ENCODE data around the gene MGA. TPM values are rescaled to one million over a fixed set of nuclear protein-coding genes. Genes with fewer than 3 reads are reported as not detected.

The MGA gene
- total RNA-seq, 3 donors from 2014 or later = 37.8 to 70.2 (median 65.9) TPM

DNA sequence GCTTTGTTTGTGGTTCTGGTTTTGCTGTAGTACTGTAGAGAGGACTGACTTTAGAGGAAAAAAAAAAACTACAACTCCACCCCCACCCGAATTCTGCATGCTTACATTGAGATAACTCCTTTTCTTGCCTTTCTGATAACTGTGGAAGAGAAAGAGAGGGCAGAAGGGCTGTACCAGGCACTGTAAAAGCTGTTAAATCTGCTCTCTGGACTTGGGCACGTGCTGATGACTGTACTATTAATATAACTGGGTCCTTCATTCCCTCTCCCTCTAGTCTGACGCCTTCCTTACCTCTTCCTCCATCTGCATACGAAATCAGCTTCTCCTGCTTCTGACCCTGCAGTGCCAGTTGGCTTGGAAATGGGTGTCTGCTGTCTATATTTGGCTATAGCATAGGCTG lies 129.0 kb downstream of the MGA start:
- H3K4me1 ChIP-seq = peaks cover 5 to 10% of the 10 kb centered on the region in 2 donors
- no peak for DNase-seq (ENCODE audit: low spot score in 2 of 2)
- intact Hi-C loops (cut with DNase I; ENCODE audit: low total_unique reads) = no loop called here
- H3K4me3 ChIP-seq = no peak overlapping the region
- peak overlapping the region; percentile 82 to 90 for H3K27ac ChIP-seq
- no peak for TF ChIP-seq POLR2A (IDR thresholded peaks at IDR 0.05)
- TF ChIP-seq, protein P1, sequence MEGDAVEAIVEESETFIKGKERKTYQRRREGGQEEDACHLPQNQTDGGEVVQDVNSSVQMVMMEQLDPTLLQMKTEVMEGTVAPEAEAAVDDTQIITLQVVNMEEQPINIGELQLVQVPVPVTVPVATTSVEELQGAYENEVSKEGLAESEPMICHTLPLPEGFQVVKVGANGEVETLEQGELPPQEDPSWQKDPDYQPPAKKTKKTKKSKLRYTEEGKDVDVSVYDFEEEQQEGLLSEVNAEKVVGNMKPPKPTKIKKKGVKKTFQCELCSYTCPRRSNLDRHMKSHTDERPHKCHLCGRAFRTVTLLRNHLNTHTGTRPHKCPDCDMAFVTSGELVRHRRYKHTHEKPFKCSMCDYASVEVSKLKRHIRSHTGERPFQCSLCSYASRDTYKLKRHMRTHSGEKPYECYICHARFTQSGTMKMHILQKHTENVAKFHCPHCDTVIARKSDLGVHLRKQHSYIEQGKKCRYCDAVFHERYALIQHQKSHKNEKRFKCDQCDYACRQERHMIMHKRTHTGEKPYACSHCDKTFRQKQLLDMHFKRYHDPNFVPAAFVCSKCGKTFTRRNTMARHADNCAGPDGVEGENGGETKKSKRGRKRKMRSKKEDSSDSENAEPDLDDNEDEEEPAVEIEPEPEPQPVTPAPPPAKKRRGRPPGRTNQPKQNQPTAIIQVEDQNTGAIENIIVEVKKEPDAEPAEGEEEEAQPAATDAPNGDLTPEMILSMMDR (IDR thresholded peaks at IDR 0.05) = no peak
- TF ChIP-seq POLR2AphosphoS5 (IDR thresholded peaks at IDR 0.05) = no peak
- no peaks in the 10 kb centered on the region for H3K36me3 ChIP-seq
- no peaks in the 10 kb centered on the region for H3K9me3 ChIP-seq
- H3K27me3 ChIP-seq = no peaks in the 10 kb centered on the region

DNA sequence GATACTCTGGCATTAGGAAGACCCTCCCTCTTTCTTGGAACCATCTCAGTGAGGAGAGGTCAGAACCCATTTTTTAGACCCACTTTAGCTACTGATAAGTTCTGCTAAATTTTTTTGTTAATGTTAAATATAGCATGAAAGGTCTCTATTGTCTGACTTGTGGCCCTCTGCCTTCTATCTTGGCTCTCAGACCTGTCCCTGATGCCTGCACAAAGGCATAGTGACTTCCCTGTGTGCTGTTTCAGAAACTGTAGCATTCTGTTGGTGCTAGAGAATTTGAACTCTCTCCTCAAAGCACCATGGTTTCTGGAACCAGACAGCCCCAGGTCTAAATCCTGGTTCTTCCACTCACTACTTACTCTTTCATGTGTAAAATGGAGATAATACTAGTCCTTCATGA lies 129.5 kb downstream of the MGA start:
- no peak overlapping the region for H3K4me3 ChIP-seq
- no peaks in the 10 kb centered on the region for H3K27me3 ChIP-seq
- no peak for DNase-seq (ENCODE audit: low spot score in 2 of 2)
- peak overlapping the region; percentile 82 to 90 for H3K27ac ChIP-seq
- no peaks in the 10 kb centered on the region for H3K9me3 ChIP-seq
- no peaks in the 10 kb centered on the region for H3K36me3 ChIP-seq
- peaks cover 7 to 10% of the 10 kb centered on the region in 2 donors for H3K4me1 ChIP-seq
- intact Hi-C loops (cut with DNase I; ENCODE audit: low total_unique reads) = no loop called here
- TF ChIP-seq, protein P1 (IDR thresholded peaks at IDR 0.05) = no peak
- TF ChIP-seq POLR2A (IDR thresholded peaks at IDR 0.05) = no peak
- no peak for TF ChIP-seq POLR2AphosphoS5 (IDR thresholded peaks at IDR 0.05)

DNA sequence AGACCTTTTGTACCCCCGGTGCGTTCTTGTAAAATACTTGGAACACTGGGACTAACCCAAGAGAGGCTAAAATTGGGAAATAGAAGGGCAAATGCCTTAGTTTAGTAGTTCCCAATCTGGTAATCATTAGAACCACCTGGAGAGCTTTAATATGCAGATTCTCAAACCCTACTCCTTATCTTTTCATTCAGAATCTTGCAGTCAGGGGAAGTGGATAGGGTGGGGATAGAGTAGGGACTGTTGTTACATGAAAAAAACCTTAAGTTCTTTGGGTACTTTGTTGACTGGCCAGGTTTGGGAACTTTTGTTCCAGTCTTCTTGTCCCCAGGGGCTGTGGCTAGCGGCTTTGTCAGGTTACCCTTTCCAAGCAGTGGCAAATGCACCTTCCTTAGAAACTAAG lies 130.0 kb downstream of the MGA start:
- H3K9me3 ChIP-seq = no peaks in the 10 kb centered on the region

DNA sequence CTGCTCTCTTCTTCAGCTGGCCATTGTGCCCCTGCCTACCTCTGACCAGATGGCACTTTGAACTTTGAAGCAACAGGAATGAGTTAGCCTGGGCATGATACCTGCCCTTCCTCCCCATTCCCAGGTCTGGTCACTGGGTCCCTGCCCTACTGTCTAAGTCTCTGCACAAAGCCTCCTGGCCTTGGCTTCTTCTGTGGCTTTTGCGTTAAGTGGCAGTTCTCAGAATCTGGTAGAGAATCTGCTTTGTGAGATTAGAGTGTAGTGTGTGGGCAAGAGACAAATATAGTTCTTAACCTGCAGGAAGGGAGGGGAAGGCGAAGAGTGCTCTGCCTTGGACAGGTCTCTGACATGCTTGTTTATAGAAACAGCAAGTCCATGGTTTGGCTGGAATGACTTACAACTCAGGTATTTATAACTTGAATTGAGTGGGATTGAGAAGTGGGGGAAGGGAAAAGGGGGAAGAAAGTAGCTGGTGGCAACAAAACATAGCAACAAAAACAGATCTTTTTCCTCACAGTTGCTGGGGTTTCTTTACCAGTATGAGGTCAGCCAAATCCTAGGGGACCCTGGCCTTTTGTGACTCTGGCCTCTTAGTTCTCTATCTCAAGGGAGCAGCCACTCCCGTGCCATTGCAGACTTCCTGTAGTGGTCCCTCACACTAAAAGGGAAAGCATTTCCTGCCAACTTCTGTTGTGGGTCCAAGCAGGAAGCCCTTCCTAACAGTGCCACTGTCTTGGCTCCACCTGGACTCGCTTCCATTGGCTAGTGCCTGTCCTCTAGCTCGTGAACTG lies 130.7 kb downstream of the MGA start:
- Histone ChIP-seq H3K27ac (peak overlapping the region; percentile 82 to 90), H3K4me1 (peaks cover 8 to 10% of the 10 kb centered on the region in 2 donors), H3K9me3 (no peaks in the 10 kb centered on the region), H3K4me3 (peak overlapping the region in 1 of 3 donors; percentile 19), H3K36me3 (no peaks in the 10 kb centered on the region), H3K27me3 (no peaks in the 10 kb centered on the region)
- intact Hi-C loops (cut with DNase I; ENCODE audit: low total_unique reads) = no loop called here
- TF ChIP-seq, protein P1 (IDR thresholded peaks at IDR 0.05) = no peak
- no peak for TF ChIP-seq POLR2A (IDR thresholded peaks at IDR 0.05)
- TF ChIP-seq POLR2AphosphoS5 (IDR thresholded peaks at IDR 0.05) = no peak
- no peak for DNase-seq (ENCODE audit: low spot score in 2 of 2)

More for the DNA sequence above, 130.0 kb downstream of the MGA start:
- Histone ChIP-seq H3K4me1 (peaks cover 8 to 10% of the 10 kb centered on the region in 2 donors), H3K27ac (peak overlapping the region; percentile 82 to 90), H3K27me3 (no peaks in the 10 kb centered on the region), H3K36me3 (no peaks in the 10 kb centered on the region), H3K4me3 (no peak overlapping the region)
- DNase-seq (ENCODE audit: low spot score in 2 of 2) = no peak
- TF ChIP-seq, protein P1 (IDR thresholded peaks at IDR 0.05) = no peak
- no peak for TF ChIP-seq POLR2A (IDR thresholded peaks at IDR 0.05)
- TF ChIP-seq POLR2AphosphoS5 (IDR thresholded peaks at IDR 0.05) = no peak
- intact Hi-C loops (cut with DNase I; ENCODE audit: low total_unique reads) = no loop called here

DNA sequence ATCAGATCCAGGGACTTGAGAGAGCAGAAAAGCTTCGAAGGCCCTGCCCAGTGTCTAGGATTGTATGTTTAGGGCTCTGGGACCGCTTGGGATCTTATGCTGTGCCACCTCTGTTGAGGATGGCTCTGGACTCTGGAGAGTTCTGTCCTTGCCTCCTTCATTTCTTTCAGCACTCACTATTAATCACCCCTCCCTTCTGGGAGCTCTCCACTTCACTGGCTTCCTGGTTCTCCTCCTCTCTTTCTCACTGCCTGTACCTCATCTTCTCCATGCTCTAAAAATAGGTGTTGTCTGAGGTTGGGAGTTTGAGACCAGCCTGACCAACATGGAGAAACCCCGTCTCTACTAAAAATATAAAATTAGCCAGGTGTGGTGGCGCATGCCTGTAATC lies 131.3 kb downstream of the MGA start:
- H3K4me3 ChIP-seq = no peak overlapping the region
- H3K27ac ChIP-seq = peak overlapping the region; percentile 82 to 90
- H3K9me3 ChIP-seq = no peaks in the 10 kb centered on the region
- intact Hi-C loops (cut with DNase I; ENCODE audit: low total_unique reads) = no loop called here
- no peaks in the 10 kb centered on the region for H3K36me3 ChIP-seq
- TF ChIP-seq POLR2A (IDR thresholded peaks at IDR 0.05) = no peak
- TF ChIP-seq, protein P1 (IDR thresholded peaks at IDR 0.05) = no peak
- TF ChIP-seq POLR2AphosphoS5 (IDR thresholded peaks at IDR 0.05) = no peak
- H3K27me3 ChIP-seq = no peaks in the 10 kb centered on the region
- no peak for DNase-seq (ENCODE audit: low spot score in 2 of 2)
- H3K4me1 ChIP-seq = peaks cover 8 to 16% of the 10 kb centered on the region in 2 donors

All from breast epithelium (tissue), 4 donors.